ENCODE data around the gene SEMA6A.

SEMA6A gene

GRCh38 chr5:116532762-116533525 lies 41.7 kb downstream of the SEMA6A start:
- no peak for TF ChIP-seq EZH2 (IDR thresholded peaks at IDR 0.05; ENCODE audit: borderline replicate concordance, low read length)
- TF ChIP-seq, protein P1, sequence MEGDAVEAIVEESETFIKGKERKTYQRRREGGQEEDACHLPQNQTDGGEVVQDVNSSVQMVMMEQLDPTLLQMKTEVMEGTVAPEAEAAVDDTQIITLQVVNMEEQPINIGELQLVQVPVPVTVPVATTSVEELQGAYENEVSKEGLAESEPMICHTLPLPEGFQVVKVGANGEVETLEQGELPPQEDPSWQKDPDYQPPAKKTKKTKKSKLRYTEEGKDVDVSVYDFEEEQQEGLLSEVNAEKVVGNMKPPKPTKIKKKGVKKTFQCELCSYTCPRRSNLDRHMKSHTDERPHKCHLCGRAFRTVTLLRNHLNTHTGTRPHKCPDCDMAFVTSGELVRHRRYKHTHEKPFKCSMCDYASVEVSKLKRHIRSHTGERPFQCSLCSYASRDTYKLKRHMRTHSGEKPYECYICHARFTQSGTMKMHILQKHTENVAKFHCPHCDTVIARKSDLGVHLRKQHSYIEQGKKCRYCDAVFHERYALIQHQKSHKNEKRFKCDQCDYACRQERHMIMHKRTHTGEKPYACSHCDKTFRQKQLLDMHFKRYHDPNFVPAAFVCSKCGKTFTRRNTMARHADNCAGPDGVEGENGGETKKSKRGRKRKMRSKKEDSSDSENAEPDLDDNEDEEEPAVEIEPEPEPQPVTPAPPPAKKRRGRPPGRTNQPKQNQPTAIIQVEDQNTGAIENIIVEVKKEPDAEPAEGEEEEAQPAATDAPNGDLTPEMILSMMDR (IDR thresholded peaks at IDR 0.05; ENCODE audit: low read length), result no peak
- no peaks in the 10 kb centered on the region for H4K20me1 ChIP-seq (ENCODE audit: insufficient read depth, low read length)

DNA sequence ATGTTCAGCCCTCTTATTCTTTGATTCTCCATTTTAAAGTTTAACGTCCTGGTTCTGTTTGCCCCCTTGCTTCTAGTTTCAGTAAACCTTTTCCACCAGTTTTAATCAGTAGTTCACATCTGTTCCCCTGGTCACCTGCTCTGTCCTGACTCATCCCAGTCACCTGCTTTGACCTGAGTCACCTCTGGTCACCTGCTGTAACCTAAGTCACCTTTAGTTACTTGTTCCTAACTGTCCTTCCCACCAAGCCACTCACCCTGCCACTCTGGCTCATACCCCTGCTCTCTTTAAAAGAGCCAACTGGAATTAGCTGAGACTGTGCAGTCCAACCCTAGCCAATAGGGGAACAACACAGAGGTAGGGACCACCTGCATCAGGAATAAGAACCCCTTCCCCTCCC lies 43.0 kb downstream of the SEMA6A start:
- no peaks in the 10 kb centered on the region for H3K27me3 ChIP-seq (ENCODE audit: insufficient read depth, low read length)
- H3K79me2 ChIP-seq (ENCODE audit: insufficient read depth, low read length), result no peaks in the 10 kb centered on the region
- no peaks in the 10 kb centered on the region for H3K9me2 ChIP-seq (ENCODE audit: low read depth, low read length)
- no peaks in the 10 kb centered on the region for H3K4me1 ChIP-seq (ENCODE audit: insufficient read depth, low read length, severe bottlenecking)
- no peaks in the 10 kb centered on the region for H3F3A ChIP-seq (ENCODE audit: insufficient read depth, low read length)
- no peak overlapping the region for H3K27ac ChIP-seq (ENCODE audit: low read depth, low read length, poor library complexity, severe bottlenecking)
- H2AFZ ChIP-seq (ENCODE audit: low read length), result no peak overlapping the region
- no peaks in the 10 kb centered on the region for H3K36me3 ChIP-seq (ENCODE audit: insufficient read depth, low read length)
- no peak overlapping the region for H3K4me3 ChIP-seq (ENCODE audit: low read depth, low read length, poor library complexity, severe bottlenecking)
- TF ChIP-seq, protein P1 (IDR thresholded peaks at IDR 0.05; ENCODE audit: low read length), result no peak
- no peak for TF ChIP-seq EZH2 (IDR thresholded peaks at IDR 0.05; ENCODE audit: borderline replicate concordance, low read length)
- H3K9ac ChIP-seq (ENCODE audit: low read length), result no peak overlapping the region
- H4K20me1 ChIP-seq (ENCODE audit: insufficient read depth, low read length), result no peaks in the 10 kb centered on the region
- H3K4me2 ChIP-seq (ENCODE audit: low read length), result no peak overlapping the region
- H3K9me3 ChIP-seq (ENCODE audit: low read length), result no peaks in the 10 kb centered on the region

More at GRCh38 chr5:116532762-116533525, 41.7 kb downstream of the SEMA6A start:
- Histone ChIP-seq H3K27ac (ENCODE audit: low read depth, low read length, poor library complexity, severe bottlenecking) (no peak overlapping the region), H3K9me3 (ENCODE audit: low read length) (no peaks in the 10 kb centered on the region), H2AFZ (ENCODE audit: low read length) (no peak overlapping the region), H3K27me3 (ENCODE audit: insufficient read depth, low read length) (no peaks in the 10 kb centered on the region), H3K36me3 (ENCODE audit: insufficient read depth, low read length) (no peaks in the 10 kb centered on the region), H3K9me2 (ENCODE audit: low read depth, low read length) (no peaks in the 10 kb centered on the region), H3K79me2 (ENCODE audit: insufficient read depth, low read length) (no peaks in the 10 kb centered on the region), H3F3A (ENCODE audit: insufficient read depth, low read length) (no peaks in the 10 kb centered on the region), H3K4me3 (ENCODE audit: low read depth, low read length, poor library complexity, severe bottlenecking) (no peak overlapping the region), H3K9ac (ENCODE audit: low read length) (no peak overlapping the region), H3K4me2 (ENCODE audit: low read length) (no peak overlapping the region), H3K4me1 (ENCODE audit: insufficient read depth, low read length, severe bottlenecking) (no peaks in the 10 kb centered on the region)

- Histone ChIP-seq H3K36me3 (ENCODE audit: insufficient read depth, low read length) (no peaks in the 10 kb centered on the region), H3K9ac (ENCODE audit: low read length) (no peak overlapping the region), H3K27me3 (ENCODE audit: insufficient read depth, low read length) (no peaks in the 10 kb centered on the region), H3K79me2 (ENCODE audit: insufficient read depth, low read length) (no peaks in the 10 kb centered on the region), H3K9me3 (ENCODE audit: low read length) (no peaks in the 10 kb centered on the region), H4K20me1 (ENCODE audit: insufficient read depth, low read length) (no peaks in the 10 kb centered on the region), H3K4me2 (ENCODE audit: low read length) (no peak overlapping the region), H3K4me1 (ENCODE audit: insufficient read depth, low read length, severe bottlenecking) (no peaks in the 10 kb centered on the region), H2AFZ (ENCODE audit: low read length) (no peak overlapping the region), H3F3A (ENCODE audit: insufficient read depth, low read length) (no peaks in the 10 kb centered on the region), H3K27ac (ENCODE audit: low read depth, low read length, poor library complexity, severe bottlenecking) (no peak overlapping the region), H3K4me3 (ENCODE audit: low read depth, low read length, poor library complexity, severe bottlenecking) (no peak overlapping the region), H3K9me2 (ENCODE audit: low read depth, low read length) (no peaks in the 10 kb centered on the region)
- no peak for TF ChIP-seq EZH2 (IDR thresholded peaks at IDR 0.05; ENCODE audit: borderline replicate concordance, low read length)
- TF ChIP-seq, protein P1 (IDR thresholded peaks at IDR 0.05; ENCODE audit: low read length), result no peak
Measured at GRCh38 chr5:116531117-116531516, 43.5 kb downstream of the SEMA6A start.
